Ishikawa (cell line): ENCODE results near the gene ZBTB1.
A peak's percentile ranks its signal among the peaks of the same experiment; 100 is the strongest.

ENCODE experiments used
- CEBPB ChIP-seq: IDR thresholded peaks from 2 replicates; pipeline ENCODE4 v1.6.1; 2012
- CREB1 ChIP-seq: IDR thresholded peaks from 2 replicates; pipeline ENCODE4 v1.6.1; 2012; ENCODE audit warnings: low read depth
- EGR1 ChIP-seq: IDR thresholded peaks from 2 replicates; pipeline ENCODE4 v1.6.1; 2012
- EP300 ChIP-seq: IDR thresholded peaks from 2 replicates; pipeline ENCODE4 v1.6.1; 2012; ENCODE audit warnings: borderline replicate concordance
- FOXM1 ChIP-seq: IDR thresholded peaks from 2 replicates; pipeline ENCODE4 v1.6.1; 2012; ENCODE audit warnings: low read depth, borderline replicate concordance
- MAX ChIP-seq: IDR thresholded peaks from 2 replicates; pipeline ENCODE4 v1.6.1; 2012
- NFIC ChIP-seq: IDR thresholded peaks from 2 replicates; pipeline ENCODE4 v1.6.1; 2012
- RAD21 ChIP-seq: IDR thresholded peaks from 2 replicates; pipeline ENCODE4 v1.6.1; 2012; ENCODE audit warnings: low read depth
- TAF1 ChIP-seq: IDR thresholded peaks from 2 replicates; pipeline ENCODE4 v1.6.1; 2012; ENCODE audit warnings: low read depth, mild to moderate bottlenecking
- TCF12 ChIP-seq: IDR thresholded peaks from 2 replicates; pipeline ENCODE4 v1.6.1; 2012; ENCODE audit warnings: low read depth
- TEAD4 ChIP-seq: IDR thresholded peaks from 2 replicates; pipeline ENCODE4 v1.6.1; 2012
- YY1 ChIP-seq: IDR thresholded peaks from 2 replicates; pipeline ENCODE4 v1.6.1; 2012; ENCODE audit warnings: low read depth
- ZBTB7A ChIP-seq: IDR thresholded peaks from 2 replicates; pipeline ENCODE4 v1.6.1; 2012; ENCODE audit warnings: low read depth
- TF ChIP-seq, protein P1 (sequence below): IDR thresholded peaks from 2 replicates; pipeline ENCODE4 v1.6.1; 2012; ENCODE audit warnings: low read depth, mild to moderate bottlenecking
- TF ChIP-seq, protein P2 (sequence below): IDR thresholded peaks from 2 replicates; pipeline ENCODE4 v1.6.1; 2012

ZBTB1 gene

DNA sequence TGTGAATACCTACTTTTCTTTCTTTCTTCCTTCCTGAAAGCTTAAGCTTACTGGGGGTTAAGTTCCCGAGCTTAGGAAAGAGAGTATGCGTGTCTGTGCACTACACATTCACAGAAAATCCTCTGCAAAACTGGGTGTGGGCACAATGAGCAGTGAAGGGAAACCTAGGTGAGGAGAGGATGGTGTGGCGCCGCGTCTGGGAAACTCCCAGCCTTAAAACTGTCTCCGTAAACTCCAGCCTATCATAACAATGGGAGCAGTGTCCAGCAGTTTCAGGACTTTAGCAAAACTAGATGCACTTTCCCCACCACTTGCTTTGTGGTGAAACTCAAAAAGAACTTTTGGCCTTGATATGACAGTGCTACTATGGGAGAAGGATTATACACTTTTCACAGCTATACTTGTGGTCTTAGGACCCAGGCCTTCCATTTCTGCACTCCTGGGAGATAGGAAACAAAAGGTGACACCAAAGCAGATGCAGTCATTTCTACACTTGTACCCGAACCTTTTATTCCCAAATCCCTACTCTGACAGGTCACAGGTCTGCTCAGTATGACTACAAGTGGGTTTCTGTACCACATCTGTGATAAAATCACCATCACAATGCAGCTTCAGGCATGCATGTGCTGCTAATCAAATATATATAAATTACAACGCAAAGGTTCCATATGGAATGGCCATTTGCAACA lies 28.8 kb upstream of the ZBTB1 start:
- TF ChIP-seq NFIC (no peak), RAD21 (no peak), CEBPB (no peak), EGR1 (no peak), CREB1 (no peak), TEAD4 (no peak)
- TF ChIP-seq, protein P1, sequence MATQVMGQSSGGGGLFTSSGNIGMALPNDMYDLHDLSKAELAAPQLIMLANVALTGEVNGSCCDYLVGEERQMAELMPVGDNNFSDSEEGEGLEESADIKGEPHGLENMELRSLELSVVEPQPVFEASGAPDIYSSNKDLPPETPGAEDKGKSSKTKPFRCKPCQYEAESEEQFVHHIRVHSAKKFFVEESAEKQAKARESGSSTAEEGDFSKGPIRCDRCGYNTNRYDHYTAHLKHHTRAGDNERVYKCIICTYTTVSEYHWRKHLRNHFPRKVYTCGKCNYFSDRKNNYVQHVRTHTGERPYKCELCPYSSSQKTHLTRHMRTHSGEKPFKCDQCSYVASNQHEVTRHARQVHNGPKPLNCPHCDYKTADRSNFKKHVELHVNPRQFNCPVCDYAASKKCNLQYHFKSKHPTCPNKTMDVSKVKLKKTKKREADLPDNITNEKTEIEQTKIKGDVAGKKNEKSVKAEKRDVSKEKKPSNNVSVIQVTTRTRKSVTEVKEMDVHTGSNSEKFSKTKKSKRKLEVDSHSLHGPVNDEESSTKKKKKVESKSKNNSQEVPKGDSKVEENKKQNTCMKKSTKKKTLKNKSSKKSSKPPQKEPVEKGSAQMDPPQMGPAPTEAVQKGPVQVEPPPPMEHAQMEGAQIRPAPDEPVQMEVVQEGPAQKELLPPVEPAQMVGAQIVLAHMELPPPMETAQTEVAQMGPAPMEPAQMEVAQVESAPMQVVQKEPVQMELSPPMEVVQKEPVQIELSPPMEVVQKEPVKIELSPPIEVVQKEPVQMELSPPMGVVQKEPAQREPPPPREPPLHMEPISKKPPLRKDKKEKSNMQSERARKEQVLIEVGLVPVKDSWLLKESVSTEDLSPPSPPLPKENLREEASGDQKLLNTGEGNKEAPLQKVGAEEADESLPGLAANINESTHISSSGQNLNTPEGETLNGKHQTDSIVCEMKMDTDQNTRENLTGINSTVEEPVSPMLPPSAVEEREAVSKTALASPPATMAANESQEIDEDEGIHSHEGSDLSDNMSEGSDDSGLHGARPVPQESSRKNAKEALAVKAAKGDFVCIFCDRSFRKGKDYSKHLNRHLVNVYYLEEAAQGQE: no peak

DNA sequence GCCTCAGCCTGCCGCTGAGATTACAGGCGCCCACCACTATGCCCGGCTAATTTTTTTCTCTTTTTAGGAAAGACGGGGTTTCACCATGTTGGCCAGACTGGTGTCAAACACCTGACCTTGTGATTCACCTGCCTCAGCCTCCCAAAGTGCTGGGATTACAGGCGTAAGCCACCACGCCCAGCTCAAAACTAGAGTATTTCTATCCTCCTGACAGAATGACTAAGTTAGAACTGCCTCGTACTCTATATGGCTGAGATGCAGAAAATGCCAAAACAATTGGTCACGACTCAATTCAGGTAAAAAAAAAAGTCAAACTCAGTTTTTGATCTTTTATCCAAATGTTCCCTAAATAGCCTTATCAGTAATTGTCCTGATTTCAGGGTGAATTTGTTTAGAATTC lies 28.1 kb upstream of the ZBTB1 start:
- TF ChIP-seq CREB1 (no peak), NFIC (no peak)

GRCh38 chr14:64478634-64479250 lies 25.8 kb upstream of the ZBTB1 start:
- TF ChIP-seq EP300 (no peak), RAD21 (peak; percentile 42; the same call in 1 of the 2 replicates), EGR1 (no peak), TCF12 (no peak), FOXM1 (no peak), MAX (no peak)

GRCh38 chr14:64488590-64489099 lies 15.9 kb upstream of the ZBTB1 start:
- TF ChIP-seq MAX (no peak), CEBPB (no peak), TAF1 (no peak), TCF12 (no peak), EP300 (no peak), YY1 (no peak), ZBTB7A (no peak), NFIC (no peak), FOXM1 (no peak), EGR1 (no peak), TEAD4 (no peak), CREB1 (no peak), RAD21 (no peak)
- TF ChIP-seq, protein P2, sequence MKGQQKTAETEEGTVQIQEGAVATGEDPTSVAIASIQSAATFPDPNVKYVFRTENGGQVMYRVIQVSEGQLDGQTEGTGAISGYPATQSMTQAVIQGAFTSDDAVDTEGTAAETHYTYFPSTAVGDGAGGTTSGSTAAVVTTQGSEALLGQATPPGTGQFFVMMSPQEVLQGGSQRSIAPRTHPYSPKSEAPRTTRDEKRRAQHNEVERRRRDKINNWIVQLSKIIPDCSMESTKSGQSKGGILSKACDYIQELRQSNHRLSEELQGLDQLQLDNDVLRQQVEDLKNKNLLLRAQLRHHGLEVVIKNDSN: no peak
- TF ChIP-seq, protein P1: no peak

DNA sequence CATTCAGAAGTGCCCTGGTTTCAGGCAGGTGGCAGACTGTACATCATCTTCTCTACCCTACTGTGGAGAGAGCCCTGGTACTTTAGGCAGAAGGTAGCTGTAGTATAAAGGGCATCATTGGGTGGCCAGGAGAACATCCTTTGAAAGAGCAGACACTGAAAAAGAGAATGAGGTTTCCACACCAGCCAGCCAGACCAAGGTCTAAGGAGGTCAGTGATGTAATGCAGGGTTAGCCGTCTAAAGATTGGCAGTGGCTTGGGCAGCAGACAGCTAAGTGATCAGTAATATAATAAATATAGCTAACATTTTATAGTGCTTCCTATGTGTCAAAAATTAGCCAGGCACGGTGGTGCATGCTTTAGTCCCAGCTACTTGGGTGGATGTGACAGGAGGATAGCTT lies 12.9 kb upstream of the ZBTB1 start:
- no peak for TF ChIP-seq EGR1
- TF ChIP-seq NFIC: no peak
- no peak for TF ChIP-seq CREB1
- TF ChIP-seq, protein P2: no peak
- TF ChIP-seq TAF1: no peak
- TF ChIP-seq TEAD4: no peak
- TF ChIP-seq TCF12: no peak
- no peak for TF ChIP-seq EP300
- TF ChIP-seq, protein P1: no peak
- TF ChIP-seq MAX: no peak
